GM19397 (cell line): ENCODE data around the gene RAB29.

Source experiments
- ATAC-seq: cut with Tn5 transposase; IDR thresholded peaks from one replicate; pipeline ENCODE4 v1.9.1; 2021; ENCODE audit warnings: mild to moderate bottlenecking, moderate library complexity; ENCODE audit not compliant: unreplicated experiment

Gene RAB29

GRCh38 chr1:205797168-205797567 lies 21.9 kb upstream of the RAB29 start:
- ATAC-seq = no peak

- peak; percentile 49 for ATAC-seq
These were observed 18.9 kb upstream of the RAB29 start for GRCh38 chr1:205794011-205794730.

GRCh38 chr1:205792961-205793673 lies 17.8 kb upstream of the RAB29 start:
- ATAC-seq = peak; percentile 8

GRCh38 chr1:205792481-205792881 lies 17.2 kb upstream of the RAB29 start:
- peak; percentile 54 for ATAC-seq

GRCh38 chr1:205791568-205792180 lies 16.4 kb upstream of the RAB29 start:
- no peak for ATAC-seq

- ATAC-seq = no peak
These were observed 12.1 kb upstream of the RAB29 start for GRCh38 chr1:205787287-205787916.

GRCh38 chr1:205786601-205787000 lies 11.3 kb upstream of the RAB29 start:
- ATAC-seq = no peak

- ATAC-seq = no peak
These were observed 10.2 kb upstream of the RAB29 start for GRCh38 chr1:205785446-205785845.

GRCh38 chr1:205783904-205784303 lies 8.6 kb upstream of the RAB29 start:
- ATAC-seq = no peak

- no peak for ATAC-seq
These were observed 8.1 kb upstream of the RAB29 start for GRCh38 chr1:205783433-205783795.

- ATAC-seq = no peak
These were observed 7.5 kb upstream of the RAB29 start for GRCh38 chr1:205782627-205783432.

- ATAC-seq = no peak
These were observed 5.1 kb upstream of the RAB29 start for GRCh38 chr1:205780335-205780734.

GRCh38 chr1:205777994-205778393 lies 2.7 kb upstream of the RAB29 start:
- ATAC-seq = no peak

- ATAC-seq = no peak
These were observed 405 bp upstream of the RAB29 start for GRCh38 chr1:205775717-205776056.

- ATAC-seq = peak; percentile 26
These were observed 876 bp downstream of the RAB29 start for GRCh38 chr1:205774198-205775014.

- ATAC-seq = no peak
These were observed 2.7 kb downstream of the RAB29 start for GRCh38 chr1:205772607-205773032.

GRCh38 chr1:205770618-205771017 lies 4.7 kb downstream of the RAB29 start:
- no peak for ATAC-seq

- ATAC-seq = no peak
These were observed 5.5 kb downstream of the RAB29 start for GRCh38 chr1:205769641-205770365.

GRCh38 chr1:205767248-205767647 lies 8.0 kb downstream of the RAB29 start:
- no peak for ATAC-seq
